ENCODE results near the gene LCAT. TPM values are rescaled to one million over a fixed set of nuclear protein-coding genes. Genes with fewer than 3 reads are reported as not detected.
A peak's percentile ranks its signal among the peaks of the same experiment; 100 is the strongest.

Gene LCAT
- polyA plus RNA-seq, 2 donors, result 6.2 to 22.9 TPM

GRCh38 chr16:67901734-67902133, 42.2 kb downstream of the LCAT start:
- Histone ChIP-seq H3K27ac (ENCODE audit: low read depth in 2 of 2, low read length in 1 of 2) (no peak overlapping the region), H3K9me3 (ENCODE audit: control insufficient read depth in 2 of 2, insufficient read depth in 1 of 2, low read depth in 1 of 2, low read length in 1 of 2) (no peaks in the 10 kb centered on the region), H3K36me3 (ENCODE audit: control insufficient read depth in 2 of 2, insufficient read depth in 2 of 2, low read length in 1 of 2) (no peaks in the 10 kb centered on the region), H3K4me1 (ENCODE audit: control insufficient read depth in 2 of 2, insufficient read depth in 2 of 2, low read length in 1 of 2) (peaks cover 0 to 3% of the 10 kb centered on the region in 2 donors), H3K4me3 (ENCODE audit: low read depth in 1 of 2, low read length in 2 of 2) (no peak overlapping the region), H3K27me3 (ENCODE audit: control insufficient read depth in 1 of 2, insufficient read depth in 2 of 2, low read length in 2 of 2) (no peaks in the 10 kb centered on the region)
- 91 to 92% methylated on average over 5 of the region's 5 CpGs for WGBS, 2 donors

GRCh38 chr16:67897231-67897630, 46.7 kb downstream of the LCAT start:
- Histone ChIP-seq H3K4me1 (ENCODE audit: control insufficient read depth in 2 of 2, insufficient read depth in 2 of 2, low read length in 1 of 2) (peaks cover 2 to 3% of the 10 kb centered on the region in 2 donors), H3K27ac (ENCODE audit: low read depth in 2 of 2, low read length in 1 of 2) (peak overlapping the region in 1 of 2 donors; percentile 43), H3K4me3 (ENCODE audit: low read depth in 1 of 2, low read length in 2 of 2) (no peak overlapping the region), H3K36me3 (ENCODE audit: control insufficient read depth in 2 of 2, insufficient read depth in 2 of 2, low read length in 1 of 2) (no peaks in the 10 kb centered on the region), H3K9me3 (ENCODE audit: control insufficient read depth in 2 of 2, insufficient read depth in 1 of 2, low read depth in 1 of 2, low read length in 1 of 2) (no peaks in the 10 kb centered on the region), H3K27me3 (ENCODE audit: control insufficient read depth in 1 of 2, insufficient read depth in 2 of 2, low read length in 2 of 2) (no peaks in the 10 kb centered on the region)
- WGBS, 2 donors, result 62 to 67% methylated on average over 3 of the region's 3 CpGs

- Histone ChIP-seq H3K27me3 (ENCODE audit: control insufficient read depth in 1 of 2, insufficient read depth in 2 of 2, low read length in 2 of 2) (no peaks in the 10 kb centered on the region), H3K4me3 (ENCODE audit: low read depth in 1 of 2, low read length in 2 of 2) (peak overlapping the region; percentile 95 to 99), H3K36me3 (ENCODE audit: control insufficient read depth in 2 of 2, insufficient read depth in 2 of 2, low read length in 1 of 2) (no peaks in the 10 kb centered on the region), H3K27ac (ENCODE audit: low read depth in 2 of 2, low read length in 1 of 2) (peak overlapping the region; percentile 93 to 97), H3K9me3 (ENCODE audit: control insufficient read depth in 2 of 2, insufficient read depth in 1 of 2, low read depth in 1 of 2, low read length in 1 of 2) (no peaks in the 10 kb centered on the region), H3K4me1 (ENCODE audit: control insufficient read depth in 2 of 2, insufficient read depth in 2 of 2, low read length in 1 of 2) (peaks cover 2 to 3% of the 10 kb centered on the region in 2 donors)
- 14 to 18% methylated on average over 14 of the region's 14 CpGs for WGBS, 2 donors
These were observed 50.0 kb downstream of the LCAT start for GRCh38 chr16:67893743-67894399.

GRCh38 chr16:67892899-67893742, 50.8 kb downstream of the LCAT start, which contains the start of gene PSKH1:
TSS of gene PSKH1 (plus strand) at chr16:67893254. CDS start at chr16:67908750, 15,496 bp downstream.
- H3K27me3 ChIP-seq (ENCODE audit: control insufficient read depth in 1 of 2, insufficient read depth in 2 of 2, low read length in 2 of 2), result no peaks in the 10 kb centered on the region
- no peaks in the 10 kb centered on the region for H3K9me3 ChIP-seq (ENCODE audit: control insufficient read depth in 2 of 2, insufficient read depth in 1 of 2, low read depth in 1 of 2, low read length in 1 of 2)
- H3K4me3 ChIP-seq (ENCODE audit: low read depth in 1 of 2, low read length in 2 of 2), result peak within 1 kb of the TSS; percentile 95 to 99
- WGBS, 2 donors, result 0 to 1% methylated on average over 70 to 90 of the region's 90 CpGs
- H3K4me1 ChIP-seq (ENCODE audit: control insufficient read depth in 2 of 2, insufficient read depth in 2 of 2, low read length in 1 of 2), result peaks cover 2 to 3% of the 10 kb centered on the region in 2 donors
- no peaks in the 10 kb centered on the region for H3K36me3 ChIP-seq (ENCODE audit: control insufficient read depth in 2 of 2, insufficient read depth in 2 of 2, low read length in 1 of 2)
- peak within 1 kb of the TSS; percentile 93 to 97 for H3K27ac ChIP-seq (ENCODE audit: low read depth in 2 of 2, low read length in 1 of 2)

- Histone ChIP-seq H3K27me3 (ENCODE audit: control insufficient read depth in 1 of 2, insufficient read depth in 2 of 2, low read length in 2 of 2) (no peaks in the 10 kb centered on the region), H3K4me3 (ENCODE audit: low read depth in 1 of 2, low read length in 2 of 2) (peak overlapping the region in 1 of 2 donors; percentile 44), H3K36me3 (ENCODE audit: control insufficient read depth in 2 of 2, insufficient read depth in 2 of 2, low read length in 1 of 2) (no peaks in the 10 kb centered on the region), H3K4me1 (ENCODE audit: control insufficient read depth in 2 of 2, insufficient read depth in 2 of 2, low read length in 1 of 2) (peaks cover under 1 to 2% of the 10 kb centered on the region in 2 donors), H3K9me3 (ENCODE audit: control insufficient read depth in 2 of 2, insufficient read depth in 1 of 2, low read depth in 1 of 2, low read length in 1 of 2) (no peaks in the 10 kb centered on the region), H3K27ac (ENCODE audit: low read depth in 2 of 2, low read length in 1 of 2) (no peak overlapping the region)
- 61 to 65% methylated on average over 5 of the region's 5 CpGs for WGBS, 2 donors
These were observed 51.5 kb downstream of the LCAT start for GRCh38 chr16:67892375-67892774.

Other genes with a start within 250 kb of the LCAT start
- gene GFOD2, start 224.8 kb downstream of the LCAT start, polyA plus RNA-seq, result 10 to 100 TPM; 36.8 to 49.6 TPM
- 10 to 100 TPM in 1 of 2 donors, 1 to 10 TPM in 1; 8.4 to 10.2 TPM for gene RANBP10, start 137.6 kb downstream of the LCAT start, polyA plus RNA-seq
- 1 to 10 TPM in 1 of 2 donors, under 1 TPM in 1; 0.72 to 1.8 TPM for gene TSNAXIP1, start 137.2 kb downstream of the LCAT start, polyA plus RNA-seq
- 10 to 100 TPM in 1 of 2 donors, 1 to 10 TPM in 1; 6.8 to 17.9 TPM for gene THAP11, start 101.8 kb downstream of the LCAT start, polyA plus RNA-seq
- gene NUTF2, start 97.2 kb downstream of the LCAT start, polyA plus RNA-seq, result 100 to 1,000 TPM in 1 of 2 donors, 10 to 100 TPM in 1; 95.4 to 109 TPM
- gene CENPT, start 96.4 kb downstream of the LCAT start, polyA plus RNA-seq, result 10 to 100 TPM; 35.5 to 65.0 TPM
- 10 to 100 TPM; 26.9 to 27.7 TPM for gene EDC4, start 71.1 kb downstream of the LCAT start, polyA plus RNA-seq
- gene NRN1L, start 59.2 kb downstream of the LCAT start, polyA plus RNA-seq, result 1 to 10 TPM in 1 of 2 donors, under 1 TPM in 1; 0.41 to 1.5 TPM
- 10 to 100 TPM; 12.5 to 13.7 TPM for gene PSKH1, start 50.9 kb downstream of the LCAT start, polyA plus RNA-seq
- gene CTRL, start 12.3 kb downstream of the LCAT start, polyA plus RNA-seq, result under 1 TPM; 0.41 to 0.77 TPM
- 10 to 100 TPM; 39.5 to 54.8 TPM for gene PSMB10, start 7.3 kb downstream of the LCAT start, polyA plus RNA-seq
- gene SLC12A4, start 24.5 kb upstream of the LCAT start, polyA plus RNA-seq, result 10 to 100 TPM in 1 of 2 donors, 1 to 10 TPM in 1; 9.1 to 17.4 TPM
- under 1 TPM in 1 of 2 donors, not detected in 1; 0.01 TPM for gene DPEP3, start 36.4 kb upstream of the LCAT start, polyA plus RNA-seq
- under 1 TPM; 0.41 to 0.57 TPM for gene DPEP2, start 55.4 kb upstream of the LCAT start, polyA plus RNA-seq
- gene DPEP2NB, start 71.8 kb upstream of the LCAT start, polyA plus RNA-seq, result under 1 TPM in 1 of 2 donors, not detected in 1; 0.04 TPM
- gene DDX28, start 79.1 kb upstream of the LCAT start, polyA plus RNA-seq, result 10 to 100 TPM in 1 of 2 donors, 1 to 10 TPM in 1; 4.0 to 13.1 TPM
- 10 to 100 TPM in 1 of 2 donors, 1 to 10 TPM in 1; 6.2 to 11.1 TPM for gene DUS2, start 79.2 kb upstream of the LCAT start, polyA plus RNA-seq
- gene NFATC3, start 141.2 kb upstream of the LCAT start, polyA plus RNA-seq, result 1 to 10 TPM; 4.0 to 5.5 TPM